Natural killer cell (primary cell): ENCODE results near the gene ACAA2. TPM values are rescaled to one million over a fixed set of nuclear protein-coding genes. Genes with fewer than 3 reads are reported as not detected.

Experiments
- ATAC-seq, 3 donors: fragments of 150-1000 bp in 2 of 3; fragments of 200-7000 bp in 1 of 3; cut with Tn5 transposase; 1 replicate in 1 of 3; 2 replicates in 2 of 3; pipeline ENCODE4 v1.10.0; 2021; ENCODE audit warnings: mild to moderate bottlenecking in 2 of 3, moderate library complexity in 2 of 3
- DNase-seq, 2 donors: peaks; one replicate each; pipeline versions ENCODE4 v3.0.0 to v3.0.0-alpha.2; 2013 to 2021; ENCODE audit warnings: mixed read lengths in 1 of 2
- H3K27ac ChIP-seq: one replicate; pipeline ENCODE4 v1.5.1; 2013; ENCODE audit warnings: mild to moderate bottlenecking, low read length
- H3K27me3 ChIP-seq: one replicate; pipeline ENCODE4 v1.6.1; 2013; ENCODE audit warnings: low read length; ENCODE audit not compliant: control insufficient read depth, insufficient read depth
- H3K36me3 ChIP-seq: one replicate; pipeline ENCODE4 v1.6.1; 2013; ENCODE audit warnings: low read length; ENCODE audit not compliant: control insufficient read depth, insufficient read depth
- H3K4me1 ChIP-seq: one replicate; pipeline ENCODE4 v1.6.1; 2013; ENCODE audit warnings: low read length; ENCODE audit not compliant: control insufficient read depth, insufficient read depth
- H3K4me3 ChIP-seq: one replicate; pipeline ENCODE4 v1.5.1; 2013; ENCODE audit warnings: low read length
- H3K9me3 ChIP-seq: one replicate; pipeline ENCODE4 v1.6.1; 2013; ENCODE audit warnings: low read length; ENCODE audit not compliant: control insufficient read depth, insufficient read depth
- H3K27ac Mint-ChIP-seq, 2 donors: one replicate each; pipeline ENCODE4 v1.8.0; 2022; ENCODE audit warnings: mild to moderate bottlenecking in 2 of 2, mixed read lengths in 2 of 2, moderate library complexity in 1 of 2
- H3K27me3 Mint-ChIP-seq, 2 donors: one replicate each; pipeline ENCODE4 v1.8.0; 2022; ENCODE audit warnings: low read depth in 2 of 2, mixed read lengths in 2 of 2
- H3K36me3 Mint-ChIP-seq: one replicate; pipeline ENCODE4 v1.8.0; 2022; ENCODE audit warnings: mixed read lengths
- H3K4me1 Mint-ChIP-seq, 2 donors: one replicate each; pipeline ENCODE4 v1.8.0; 2022; ENCODE audit warnings: mixed read lengths in 2 of 2
- H3K4me3 Mint-ChIP-seq: one replicate; pipeline ENCODE4 v1.8.0; 2022; ENCODE audit warnings: mild to moderate bottlenecking, moderate library complexity, mixed read lengths
- H3K9me3 Mint-ChIP-seq, 2 donors: one replicate each; pipeline ENCODE4 v1.8.0; 2022; ENCODE audit warnings: mixed read lengths in 2 of 2
- CTCF ChIP-seq: fragments of 200-600 bp; IDR thresholded peaks from one replicate; pipeline ENCODE4 v1.8.0; 2022; ENCODE audit warnings: antibody characterized with exemption
- WGBS: methylation state at CpG from one replicate; pipeline ENCODE4 v1.1.7; 2013; ENCODE audit warnings: missing lambda C conversion rate; ENCODE audit not compliant: insufficient coverage; 5-methylcytosine and 5-hydroxymethylcytosine counted together
- intact Hi-C: fragments of 100-400 bp; cut with micrococcal nuclease; formaldehyde crosslinking; loops from one replicate; pipeline ENCODE4 v1.14.2; 2022
- total RNA-seq, 4 donors: library from RNA; stranded (reverse); fragments of 120-200 nt in 1 of 4; gene quantifications; one replicate each; pipeline versions ENCODE4 v1.2.3 to v1.2.4, GENCODE V29; 2013 to 2022

ACAA2 gene
- total RNA-seq, 3 donors from 2014 or later (not counting 1 experiment from before 2014, with no cell fraction given), result 47.0 to 71.7 (median 59.2) TPM

- Histone ChIP-seq H3K4me1 (no peaks in the 10 kb centered on the region), H3K27ac (no peak overlapping the region), H3K9me3 (no peaks in the 10 kb centered on the region), H3K4me3 (no peak overlapping the region), H3K27me3 (no peaks in the 10 kb centered on the region), H3K36me3 (no peaks in the 10 kb centered on the region)
- 94% methylated on average over 11 of the region's 11 CpGs for WGBS
- intact Hi-C loops, result no loop called here
- no peaks in the 10 kb centered on the region for H3K36me3 Mint-ChIP-seq
- no peaks in the 10 kb centered on the region for H3K9me3 Mint-ChIP-seq
- H3K27me3 Mint-ChIP-seq, result peaks cover 0 to 9% of the 10 kb centered on the region in 2 donors
- DNase-seq (no peak), ATAC-seq (no peak)
- no peak overlapping the region for H3K27ac Mint-ChIP-seq
- H3K4me1 Mint-ChIP-seq, result peaks cover 0 to 6% of the 10 kb centered on the region in 2 donors
- no peak overlapping the region for H3K4me3 Mint-ChIP-seq
- TF ChIP-seq CTCF, result no peak
Measured at GRCh38 chr18:49745045-49746014, 68.0 kb downstream of the ACAA2 start.

- Histone ChIP-seq H3K4me3 (no peak overlapping the region), H3K27me3 (no peaks in the 10 kb centered on the region), H3K9me3 (no peaks in the 10 kb centered on the region), H3K27ac (no peak overlapping the region), H3K36me3 (no peaks in the 10 kb centered on the region), H3K4me1 (no peaks in the 10 kb centered on the region)
- 92% methylated on average over 6 of the region's 8 CpGs for WGBS
- peaks cover 0 to 1% of the 10 kb centered on the region in 2 donors for H3K4me1 Mint-ChIP-seq
- peaks cover 0 to 9% of the 10 kb centered on the region in 2 donors for H3K27me3 Mint-ChIP-seq
- no peaks in the 10 kb centered on the region for H3K9me3 Mint-ChIP-seq
- no peak for TF ChIP-seq CTCF
- H3K36me3 Mint-ChIP-seq, result no peaks in the 10 kb centered on the region
- no peak for ATAC-seq
- DNase-seq, result no peak
- H3K4me3 Mint-ChIP-seq, result no peak overlapping the region
- H3K27ac Mint-ChIP-seq, result no peak overlapping the region
- intact Hi-C loops, result no loop called here
Measured at GRCh38 chr18:49744376-49745008, 68.8 kb downstream of the ACAA2 start.

- H3K9me3 Mint-ChIP-seq, result no peaks in the 10 kb centered on the region
- WGBS, result 86% methylated on average over 5 of the region's 5 CpGs
- H3K4me3 Mint-ChIP-seq, result no peak overlapping the region
- intact Hi-C loops, result no loop called here
- ATAC-seq, result no peak
- H3K4me1 Mint-ChIP-seq, result no peaks in the 10 kb centered on the region
- Histone ChIP-seq H3K27me3 (no peaks in the 10 kb centered on the region), H3K9me3 (no peaks in the 10 kb centered on the region), H3K27ac (no peak overlapping the region), H3K36me3 (no peaks in the 10 kb centered on the region), H3K4me3 (no peak overlapping the region), H3K4me1 (no peaks in the 10 kb centered on the region)
- no peak for TF ChIP-seq CTCF
- no peak overlapping the region for H3K27ac Mint-ChIP-seq
- DNase-seq, result no peak
- peaks cover 0 to 9% of the 10 kb centered on the region in 2 donors for H3K27me3 Mint-ChIP-seq
- H3K36me3 Mint-ChIP-seq, result no peaks in the 10 kb centered on the region
Measured at GRCh38 chr18:49743117-49743567, 70.2 kb downstream of the ACAA2 start.
